ENCODE results near the gene ZNF839.

GRCh38 chr14:102295270-102295669 is 24.3 kb upstream of the ZNF839 start:
- TF ChIP-seq POLR2A (IDR thresholded peaks at IDR 0.05; ENCODE audit: low read length), result no peak
- no peak for TF ChIP-seq GATA1 (IDR thresholded peaks at IDR 0.05; ENCODE audit: low read depth, low read length)

Data from erythroblast (primary cell).